HEK293 (cell line): ENCODE results near the gene TRPM2.
"Not testable (repeated sequence)": the region's sequence is repeated elsewhere in the genome, so short reads cannot be mapped to it uniquely, and the experiment has no call there.

Experiments used
- CTCF ChIA-PET: fragments of 350-600 bp; formaldehyde crosslinking; extraction: SDS; loops from one replicate; lab custom pipeline; 2021; ENCODE audit warnings: antibody characterized with exemption; lab: Yijun Ruan, JAX
- POLR2A ChIA-PET: fragments of 300-600 bp; formaldehyde crosslinking; extraction: SDS; loops from one replicate; lab custom pipeline; 2020; ENCODE audit warnings: antibody characterized with exemption, inconsistent platforms; lab: Yijun Ruan, JAX
- H3K27ac ChIP-seq: fragments of 200-500 bp; sonication (Bioruptor generic); 2 replicates; pipeline ENCODE4 v1.5.1; 2014; ENCODE audit warnings: low read depth, low read length, control low read depth, inconsistent platforms; ENCODE audit errors: extremely low read depth
- H3K36me3 ChIP-seq, 2 experiments: fragments of 200-500 bp in 1 of 2; sonication (Bioruptor generic) in 1 of 2; 1 replicate in 1 of 2; 2 replicates in 1 of 2; pipeline ENCODE4 v1.5.1; 2014 to 2017; ENCODE audit warnings: inconsistent platforms in 2 of 2, low read length in 2 of 2; ENCODE audit not compliant: control insufficient read depth in 2 of 2, insufficient read depth in 1 of 2
- H3K4me1 ChIP-seq: fragments of 200-500 bp; sonication (Bioruptor generic); 2 replicates; pipeline ENCODE4 v1.5.1; 2014; ENCODE audit warnings: mild to moderate bottlenecking, low read length, inconsistent platforms; ENCODE audit not compliant: control insufficient read depth, insufficient read depth
- H3K4me3 ChIP-seq: 2 replicates; pipeline ENCODE4 v1.5.1; 2011; ENCODE audit warnings: low read depth, mild to moderate bottlenecking, control low read depth, low read length, moderate library complexity
- H3K9me3 ChIP-seq: fragments of 200-500 bp; sonication (Bioruptor generic); 2 replicates; pipeline ENCODE4 v1.5.1; 2014; ENCODE audit warnings: low read depth, low read length, inconsistent platforms; ENCODE audit not compliant: control insufficient read depth, insufficient read depth
- GLIS1 ChIP-seq: fragments of 450-650 bp; formaldehyde crosslinking; IDR thresholded peaks from 2 replicates; pipeline ENCODE4 v1.5.1; 2016; ENCODE audit warnings: missing biosample characterization, missing genetic modification characterization
- HOXA7 ChIP-seq: sonication (generic); formaldehyde crosslinking; IDR thresholded peaks from 2 replicates; pipeline ENCODE4 v1.8.1; 2022; ENCODE audit warnings: missing genetic modification reagents, borderline replicate concordance
- IKZF3 ChIP-seq: fragments of 450-650 bp; IDR thresholded peaks from 2 replicates; pipeline ENCODE4 v1.5.0; 2018; ENCODE audit warnings: missing biosample characterization, mild to moderate bottlenecking, missing genetic modification characterization, moderate library complexity
- KLF16 ChIP-seq: fragments of 450-650 bp; formaldehyde crosslinking; IDR thresholded peaks from 2 replicates; pipeline ENCODE4 v1.5.1; 2017; ENCODE audit warnings: missing biosample characterization, missing genetic modification characterization
- MZF1 ChIP-seq: fragments of 450-650 bp; formaldehyde crosslinking; IDR thresholded peaks from 2 replicates; pipeline ENCODE4 v1.5.1; 2017; ENCODE audit warnings: missing biosample characterization, missing genetic modification characterization, borderline replicate concordance
- TCF7L2 ChIP-seq: IDR thresholded peaks from 2 replicates; pipeline ENCODE4 v1.6.1; 2011; ENCODE audit warnings: low read depth, mild to moderate bottlenecking, inconsistent platforms, low read length, moderate library complexity, borderline replicate concordance
- ZBTB20 ChIP-seq: fragments of 450-650 bp; formaldehyde crosslinking; IDR thresholded peaks from 2 replicates; pipeline ENCODE4 v1.5.1; 2016; ENCODE audit warnings: missing biosample characterization, missing genetic modification characterization
- ZBTB21 ChIP-seq: fragments of 450-650 bp; formaldehyde crosslinking; IDR thresholded peaks from 2 replicates; pipeline ENCODE4 v1.5.1; 2017; ENCODE audit warnings: missing biosample characterization, missing genetic modification characterization
- ZBTB7A ChIP-seq: fragments of 450-650 bp; formaldehyde crosslinking; IDR thresholded peaks from 2 replicates; pipeline ENCODE4 v1.5.1; 2016; ENCODE audit warnings: low read depth, missing biosample characterization, missing genetic modification characterization
- ZFP3 ChIP-seq: fragments of 450-650 bp; formaldehyde crosslinking; IDR thresholded peaks from 2 replicates; pipeline ENCODE4 v1.5.1; 2016; ENCODE audit warnings: low read depth, missing biosample characterization, missing genetic modification characterization
- ZNF112 ChIP-seq: fragments of 450-650 bp; formaldehyde crosslinking; IDR thresholded peaks from 2 replicates; pipeline ENCODE4 v1.5.0; 2017; ENCODE audit warnings: missing biosample characterization, missing genetic modification characterization
- ZNF138 ChIP-seq: fragments of 450-650 bp; formaldehyde crosslinking; IDR thresholded peaks from 2 replicates; pipeline ENCODE4 v1.5.1; 2016; ENCODE audit warnings: missing biosample characterization, missing genetic modification characterization, borderline replicate concordance
- ZNF155 ChIP-seq: fragments of 450-650 bp; formaldehyde crosslinking; IDR thresholded peaks from 2 replicates; pipeline ENCODE4 v1.5.1; 2016; ENCODE audit warnings: missing biosample characterization, missing genetic modification characterization
- ZNF530 ChIP-seq: fragments of 450-650 bp; formaldehyde crosslinking; IDR thresholded peaks from 2 replicates; pipeline ENCODE4 v1.5.1; 2016; ENCODE audit warnings: low read depth, missing biosample characterization, missing genetic modification characterization
- ZNF585B ChIP-seq: fragments of 450-650 bp; formaldehyde crosslinking; IDR thresholded peaks from 2 replicates; pipeline ENCODE4 v1.5.1; 2016; ENCODE audit warnings: missing biosample characterization, missing genetic modification characterization
- ZNF629 ChIP-seq: fragments of 450-650 bp; formaldehyde crosslinking; IDR thresholded peaks from 2 replicates; pipeline ENCODE4 v1.5.1; 2017; ENCODE audit warnings: missing biosample characterization, missing genetic modification characterization
- ZNF654 ChIP-seq: fragments of 450-650 bp; formaldehyde crosslinking; IDR thresholded peaks from 2 replicates; pipeline ENCODE4 v1.5.1; 2016; ENCODE audit warnings: low read depth, missing biosample characterization, missing genetic modification characterization
- ZSCAN23 ChIP-seq: fragments of 450-650 bp; formaldehyde crosslinking; IDR thresholded peaks from 2 replicates; pipeline ENCODE4 v1.5.1; 2016; ENCODE audit warnings: missing biosample characterization, missing genetic modification characterization
- ZXDB ChIP-seq: fragments of 450-650 bp; formaldehyde crosslinking; IDR thresholded peaks from 2 replicates; pipeline ENCODE4 v1.5.1; 2016; ENCODE audit warnings: missing biosample characterization, missing genetic modification characterization
- TF ChIP-seq, protein P1 (sequence below): fragments of 450-650 bp; formaldehyde crosslinking; IDR thresholded peaks from 2 replicates; pipeline ENCODE4 v1.5.1; 2016; ENCODE audit warnings: missing biosample characterization, missing genetic modification characterization
- TF ChIP-seq, protein P2 (sequence below): fragments of 450-650 bp; formaldehyde crosslinking; IDR thresholded peaks from 2 replicates; pipeline ENCODE4; 2016; ENCODE audit warnings: missing biosample characterization, missing genetic modification characterization
- TF ChIP-seq, protein P3 (sequence below): fragments of 450-650 bp; formaldehyde crosslinking; IDR thresholded peaks from 2 replicates; pipeline ENCODE4 v1.5.1; 2017; ENCODE audit warnings: missing biosample characterization, missing genetic modification characterization
- TF ChIP-seq, protein P4 (sequence below): fragments of 450-650 bp; formaldehyde crosslinking; optimal IDR thresholded peaks from 2 replicates; pipeline ENCODE3; 2016; ENCODE audit warnings: missing biosample characterization, mild to moderate bottlenecking, missing genetic modification characterization
- TF ChIP-seq, protein P5 (sequence below): fragments of 450-650 bp; formaldehyde crosslinking; IDR thresholded peaks from 2 replicates; pipeline ENCODE4 v1.5.1; 2016; ENCODE audit warnings: missing biosample characterization, missing genetic modification characterization

The TRPM2 gene

DNA sequence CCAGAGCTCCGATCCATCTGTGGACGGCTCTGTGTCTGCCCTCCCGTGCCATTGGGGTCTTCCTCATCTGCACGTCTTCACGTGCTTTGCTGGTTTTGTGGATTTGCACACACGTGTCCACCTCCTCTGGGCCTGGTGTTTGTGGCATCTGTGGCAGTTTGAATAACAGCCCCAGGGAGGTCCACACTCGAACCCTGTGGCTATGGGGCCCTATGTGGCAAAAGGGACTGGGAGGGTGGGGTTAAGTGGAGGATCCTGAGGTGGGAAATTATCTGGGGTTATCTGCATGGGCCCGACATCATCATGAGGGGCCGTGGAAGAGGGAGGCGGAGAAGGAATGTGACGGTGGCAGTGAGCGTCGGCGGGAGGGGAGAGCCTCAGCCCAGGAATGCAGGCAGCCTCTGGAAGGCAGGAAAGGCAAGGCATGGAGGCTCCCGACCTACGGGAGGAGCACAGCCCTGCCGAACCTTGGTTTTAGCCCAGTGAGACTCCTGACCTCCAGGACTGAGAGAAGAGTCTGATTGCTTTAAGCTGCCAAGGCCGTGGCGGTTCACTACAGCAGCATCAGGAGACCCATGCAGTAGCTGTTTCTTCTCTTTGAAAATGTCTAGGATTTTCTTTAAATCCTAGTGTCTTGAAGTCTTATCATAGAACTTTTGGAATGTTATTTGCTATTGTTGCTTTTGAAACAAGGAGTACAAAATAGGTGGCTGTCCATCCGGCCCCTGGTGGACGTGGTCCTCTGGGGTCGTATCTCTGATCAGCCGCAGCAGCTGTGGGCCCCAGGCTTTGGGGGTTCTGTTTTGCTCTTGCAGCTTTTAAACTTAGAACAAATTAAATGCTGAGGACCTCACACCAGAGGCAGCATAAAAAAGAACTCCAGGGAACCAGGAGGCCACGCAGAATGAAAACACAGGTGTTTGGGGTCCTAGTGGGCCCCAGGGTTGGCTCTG lies 61.9 kb downstream of the TRPM2 start:
- TF ChIP-seq ZSCAN23 (no peak), GLIS1 (tag by site-specific recombination) (no peak), ZNF112 (tag by site-specific recombination) (no peak), IKZF3 (tag by site-specific recombination) (no peak), ZBTB7A (tag by site-specific recombination) (no peak), ZNF629 (tag by site-specific recombination) (no peak)
- TF ChIP-seq, protein P1, sequence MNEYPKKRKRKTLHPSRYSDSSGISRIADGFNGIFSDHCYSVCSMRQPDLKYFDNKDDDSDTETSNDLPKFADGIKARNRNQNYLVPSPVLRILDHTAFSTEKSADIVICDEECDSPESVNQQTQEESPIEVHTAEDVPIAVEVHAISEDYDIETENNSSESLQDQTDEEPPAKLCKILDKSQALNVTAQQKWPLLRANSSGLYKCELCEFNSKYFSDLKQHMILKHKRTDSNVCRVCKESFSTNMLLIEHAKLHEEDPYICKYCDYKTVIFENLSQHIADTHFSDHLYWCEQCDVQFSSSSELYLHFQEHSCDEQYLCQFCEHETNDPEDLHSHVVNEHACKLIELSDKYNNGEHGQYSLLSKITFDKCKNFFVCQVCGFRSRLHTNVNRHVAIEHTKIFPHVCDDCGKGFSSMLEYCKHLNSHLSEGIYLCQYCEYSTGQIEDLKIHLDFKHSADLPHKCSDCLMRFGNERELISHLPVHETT (tag by site-specific recombination): no peak
- TF ChIP-seq, protein P2, sequence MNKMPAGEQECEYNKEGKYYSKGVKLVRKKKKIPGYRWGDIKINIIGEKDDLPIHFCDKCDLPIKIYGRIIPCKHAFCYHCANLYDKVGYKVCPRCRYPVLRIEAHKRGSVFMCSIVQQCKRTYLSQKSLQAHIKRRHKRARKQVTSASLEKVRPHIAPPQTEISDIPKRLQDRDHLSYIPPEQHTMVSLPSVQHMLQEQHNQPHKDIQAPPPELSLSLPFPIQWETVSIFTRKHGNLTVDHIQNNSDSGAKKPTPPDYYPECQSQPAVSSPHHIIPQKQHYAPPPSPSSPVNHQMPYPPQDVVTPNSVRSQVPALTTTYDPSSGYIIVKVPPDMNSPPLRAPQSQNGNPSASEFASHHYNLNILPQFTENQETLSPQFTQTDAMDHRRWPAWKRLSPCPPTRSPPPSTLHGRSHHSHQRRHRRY: no peak
- POLR2A ChIA-PET: no interaction called here
- Histone ChIP-seq H3K9me3 (no peaks in the 10 kb centered on the region), H3K27ac (no peak overlapping the region), H3K36me3 (no peaks in the 10 kb centered on the region), H3K4me1 (no peaks in the 10 kb centered on the region), H3K4me3 (no peak overlapping the region)
- CTCF ChIA-PET: no interaction called here

DNA sequence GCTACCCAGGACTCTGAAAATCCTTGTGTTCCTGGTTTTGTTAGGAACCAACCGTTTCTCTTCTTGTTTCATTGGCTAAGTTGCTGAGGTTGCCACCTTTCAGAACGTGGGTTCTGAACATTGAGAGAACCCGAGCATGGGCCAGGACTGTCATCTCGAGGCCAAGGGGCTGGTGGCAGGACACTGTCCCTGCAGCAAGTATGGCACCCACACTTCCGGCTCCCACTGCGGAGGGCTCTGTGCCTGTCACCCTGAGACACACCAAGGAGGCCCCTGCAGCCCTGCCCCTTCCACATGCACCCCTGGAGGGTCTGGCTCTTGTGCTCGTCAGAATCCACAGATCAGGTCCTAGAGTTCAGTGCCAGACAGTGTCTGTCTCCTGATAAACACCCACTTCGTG lies 62.8 kb downstream of the TRPM2 start:
- Histone ChIP-seq H3K27ac (no peak overlapping the region), H3K4me3 (no peak overlapping the region), H3K4me1 (no peaks in the 10 kb centered on the region), H3K36me3 (no peaks in the 10 kb centered on the region), H3K9me3 (no peaks in the 10 kb centered on the region)
- POLR2A ChIA-PET: no interaction called here
- CTCF ChIA-PET: no interaction called here
- TF ChIP-seq ZNF138 (tag by site-specific recombination): no peak
- TF ChIP-seq, protein P3, sequence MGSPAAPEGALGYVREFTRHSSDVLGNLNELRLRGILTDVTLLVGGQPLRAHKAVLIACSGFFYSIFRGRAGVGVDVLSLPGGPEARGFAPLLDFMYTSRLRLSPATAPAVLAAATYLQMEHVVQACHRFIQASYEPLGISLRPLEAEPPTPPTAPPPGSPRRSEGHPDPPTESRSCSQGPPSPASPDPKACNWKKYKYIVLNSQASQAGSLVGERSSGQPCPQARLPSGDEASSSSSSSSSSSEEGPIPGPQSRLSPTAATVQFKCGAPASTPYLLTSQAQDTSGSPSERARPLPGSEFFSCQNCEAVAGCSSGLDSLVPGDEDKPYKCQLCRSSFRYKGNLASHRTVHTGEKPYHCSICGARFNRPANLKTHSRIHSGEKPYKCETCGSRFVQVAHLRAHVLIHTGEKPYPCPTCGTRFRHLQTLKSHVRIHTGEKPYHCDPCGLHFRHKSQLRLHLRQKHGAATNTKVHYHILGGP: no peak
- no peak for TF ChIP-seq KLF16
- TF ChIP-seq ZNF155: no peak
- TF ChIP-seq, protein P4, sequence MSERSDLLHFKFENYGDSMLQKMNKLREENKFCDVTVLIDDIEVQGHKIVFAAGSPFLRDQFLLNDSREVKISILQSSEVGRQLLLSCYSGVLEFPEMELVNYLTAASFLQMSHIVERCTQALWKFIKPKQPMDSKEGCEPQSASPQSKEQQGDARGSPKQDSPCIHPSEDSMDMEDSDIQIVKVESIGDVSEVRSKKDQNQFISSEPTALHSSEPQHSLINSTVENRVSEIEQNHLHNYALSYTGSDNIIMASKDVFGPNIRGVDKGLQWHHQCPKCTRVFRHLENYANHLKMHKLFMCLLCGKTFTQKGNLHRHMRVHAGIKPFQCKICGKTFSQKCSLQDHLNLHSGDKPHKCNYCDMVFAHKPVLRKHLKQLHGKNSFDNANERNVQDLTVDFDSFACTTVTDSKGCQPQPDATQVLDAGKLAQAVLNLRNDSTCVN (tag by site-specific recombination): no peak
- no peak for TF ChIP-seq ZBTB20 (tag by site-specific recombination)
- no peak for TF ChIP-seq ZNF654 (tag by site-specific recombination)
- TF ChIP-seq ZNF530 (tag by site-specific recombination): no peak
- TF ChIP-seq ZNF585B: no peak
- TF ChIP-seq HOXA7 (CRISPR knock-in tag): no peak
- TF ChIP-seq ZFP3: no peak
- TF ChIP-seq ZNF629 (tag by site-specific recombination): no peak
- no peak for TF ChIP-seq TCF7L2
- no peak for TF ChIP-seq MZF1 (tag by site-specific recombination)
- TF ChIP-seq, protein P5, sequence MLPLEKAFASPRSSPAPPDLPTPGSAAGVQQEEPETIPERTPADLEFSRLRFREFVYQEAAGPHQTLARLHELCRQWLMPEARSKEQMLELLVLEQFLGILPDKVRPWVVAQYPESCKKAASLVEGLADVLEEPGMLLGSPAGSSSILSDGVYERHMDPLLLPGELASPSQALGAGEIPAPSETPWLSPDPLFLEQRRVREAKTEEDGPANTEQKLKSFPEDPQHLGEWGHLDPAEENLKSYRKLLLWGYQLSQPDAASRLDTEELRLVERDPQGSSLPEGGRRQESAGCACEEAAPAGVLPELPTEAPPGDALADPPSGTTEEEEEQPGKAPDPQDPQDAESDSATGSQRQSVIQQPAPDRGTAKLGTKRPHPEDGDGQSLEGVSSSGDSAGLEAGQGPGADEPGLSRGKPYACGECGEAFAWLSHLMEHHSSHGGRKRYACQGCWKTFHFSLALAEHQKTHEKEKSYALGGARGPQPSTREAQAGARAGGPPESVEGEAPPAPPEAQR: no peak
- no peak for TF ChIP-seq ZXDB (tag by site-specific recombination)
- no peak for TF ChIP-seq ZBTB21 (tag by site-specific recombination)

DNA sequence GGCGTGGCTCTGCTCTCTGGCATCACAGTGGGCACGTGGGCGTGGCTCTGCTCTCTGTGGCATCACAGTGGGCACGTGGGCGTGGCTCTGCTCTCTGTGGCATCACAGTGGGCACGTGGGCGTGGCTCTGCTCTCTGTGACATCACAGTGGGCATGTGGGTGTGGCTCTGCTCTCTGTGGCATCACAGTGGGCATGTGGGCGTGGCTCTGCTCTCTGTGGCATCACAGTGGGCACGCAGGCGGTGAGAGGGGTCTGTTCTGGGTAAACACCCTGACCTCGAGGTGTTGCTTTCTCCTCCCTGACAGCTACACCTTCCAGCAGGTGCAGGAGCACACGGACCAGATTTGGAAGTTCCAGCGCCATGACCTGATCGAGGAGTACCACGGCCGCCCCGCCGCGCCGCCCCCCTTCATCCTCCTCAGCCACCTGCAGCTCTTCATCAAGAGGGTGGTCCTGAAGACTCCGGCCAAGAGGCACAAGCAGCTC lies 64.2 kb downstream of the TRPM2 start:
- H3K9me3 ChIP-seq, H3K36me3 ChIP-seq, POLR2A ChIA-PET, CTCF ChIA-PET, H3K4me1 ChIP-seq, H3K27ac ChIP-seq, H3K4me3 ChIP-seq: not testable (repeated sequence)
